Esophagus muscularis mucosa (tissue), 4 donors: ENCODE data around the gene CUBN. TPM values are rescaled to one million over a fixed set of nuclear protein-coding genes. Genes with fewer than 3 reads are reported as not detected.

ENCODE experiments used
- DNase-seq: peaks from one replicate; pipeline ENCODE4 v3.0.0-alpha.2; 2017; ENCODE audit errors: extremely low spot score
- H3K27ac ChIP-seq, 4 donors: fragments of 200-600 bp; sonication (generic); replicated peaks in 1 of 4; 1 replicate in 3 of 4; 2 replicates in 1 of 4; pipeline ENCODE4 v1.5.1; 2016 to 2019; ENCODE audit warnings: mild to moderate bottlenecking in 1 of 4
- H3K27me3 ChIP-seq, 4 donors: fragments of 200-600 bp; sonication (generic); one replicate each; pipeline versions ENCODE4 v1.5.1 to v1.6.0; 2016 to 2019
- H3K36me3 ChIP-seq, 4 donors: fragments of 200-600 bp; sonication (generic); one replicate each; pipeline ENCODE4 v1.5.1; 2016 to 2019
- H3K4me1 ChIP-seq, 4 donors: fragments of 200-600 bp; sonication (generic); one replicate each; pipeline ENCODE4 v1.5.1; 2016 to 2019
- H3K4me3 ChIP-seq, 4 donors: fragments of 200-600 bp; sonication (generic); 1 replicate in 2 of 4; 2 replicates in 2 of 4; pipeline ENCODE4 v1.5.1; 2016 to 2019; ENCODE audit warnings: mild to moderate bottlenecking in 4 of 4, moderate library complexity in 1 of 4
- H3K9me3 ChIP-seq, 4 donors: fragments of 200-600 bp; sonication (generic); 1 replicate in 3 of 4; 2 replicates in 1 of 4; pipeline ENCODE4 v1.5.1; 2016 to 2019
- EP300 ChIP-seq: sonication (generic); formaldehyde crosslinking; IDR thresholded peaks from one replicate; pipeline ENCODE4 v1.6.1; 2017; ENCODE audit warnings: antibody characterized with exemption
- POLR2A ChIP-seq: fragments of 450-650 bp; IDR thresholded peaks from one replicate; pipeline ENCODE4 v1.6.1; 2017; ENCODE audit warnings: antibody characterized with exemption, moderate library complexity, mild to moderate bottlenecking, low read depth
- POLR2AphosphoS5 ChIP-seq, 2 donors: sonication (generic); formaldehyde crosslinking; IDR thresholded peaks; one replicate each; pipeline ENCODE4 v1.6.1; 2017; ENCODE audit warnings: antibody characterized with exemption in 2 of 2
- WGBS: methylation state at CpG from one replicate; pipeline ENCODE4 v1.1.5; 2018; 5-methylcytosine and 5-hydroxymethylcytosine counted together
- intact Hi-C: fragments of 100-400 bp; cut with DNase I; formaldehyde crosslinking; loops from one replicate; pipeline ENCODE4 v1.15.1; 2023
- total RNA-seq, 4 donors: library from RNA; depleted of rRNA; stranded (reverse); fragments of >200 nt; gene quantifications; one replicate each; pipeline versions ENCODE4 v1.1.0 to v1.2.1, GENCODE V29; 2016
- TF ChIP-seq, protein P1 (sequence below), 3 experiments: fragments of 200-600 bp in 2 of 3; fragments of 450-650 bp in 1 of 3; sonication (generic) in 2 of 3; IDR thresholded peaks; one replicate each; pipeline ENCODE4 v1.5.1; 2017 to 2019; ENCODE audit warnings: antibody characterized with exemption in 3 of 3, mild to moderate bottlenecking in 2 of 3, moderate library complexity in 1 of 3

CUBN gene
- total RNA-seq, 4 donors from 2014 or later = 1.3 to 4.6 (median 2.3) TPM

DNA sequence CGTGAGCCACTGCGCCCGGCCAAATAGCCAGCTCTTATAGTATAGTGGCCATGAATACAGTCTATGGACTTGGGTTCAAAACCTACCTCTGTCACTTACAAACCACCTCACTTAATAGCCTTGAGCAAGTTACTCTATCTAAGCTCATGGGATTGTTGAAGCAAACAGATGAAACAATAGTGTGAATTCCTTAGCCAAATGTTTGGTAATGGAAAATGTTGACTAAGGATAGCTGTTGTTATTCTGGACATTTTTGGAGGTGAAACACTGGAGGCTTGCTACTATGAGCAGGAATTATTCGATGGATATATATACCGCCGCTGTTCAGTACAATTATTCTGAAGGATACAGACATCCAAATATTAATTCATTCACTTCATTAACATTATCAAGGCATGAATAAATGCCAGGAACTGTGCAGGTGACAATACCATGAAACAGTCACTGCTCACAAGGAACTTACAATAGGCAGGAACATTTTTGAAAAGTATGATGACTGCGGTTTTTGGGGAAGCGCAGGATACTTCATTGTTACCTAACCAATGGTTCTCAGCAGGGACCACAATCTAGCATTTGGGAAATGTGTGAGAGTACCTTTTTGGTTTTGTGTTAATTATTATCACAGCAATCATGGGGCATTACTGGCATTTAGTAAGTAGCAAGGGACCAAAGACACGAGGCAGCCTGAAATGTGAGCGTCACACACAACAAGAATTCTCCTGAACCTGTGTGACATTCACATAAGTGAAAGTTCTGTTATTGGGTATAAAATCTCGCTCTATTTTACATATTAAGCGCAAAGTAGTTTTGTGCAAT is 55.7 kb downstream of the CUBN start:
- 95% methylated on average over 12 of the region's 12 CpGs for WGBS
- Histone ChIP-seq H3K36me3 (no peaks in the 10 kb centered on the region), H3K4me3 (no peak overlapping the region), H3K27ac (no peak overlapping the region), H3K4me1 (peaks cover 8 to 23% (median 17%) of the 10 kb centered on the region in 4 donors), H3K9me3 (no peaks in the 10 kb centered on the region), H3K27me3 (no peaks in the 10 kb centered on the region)
- TF ChIP-seq, protein P1, sequence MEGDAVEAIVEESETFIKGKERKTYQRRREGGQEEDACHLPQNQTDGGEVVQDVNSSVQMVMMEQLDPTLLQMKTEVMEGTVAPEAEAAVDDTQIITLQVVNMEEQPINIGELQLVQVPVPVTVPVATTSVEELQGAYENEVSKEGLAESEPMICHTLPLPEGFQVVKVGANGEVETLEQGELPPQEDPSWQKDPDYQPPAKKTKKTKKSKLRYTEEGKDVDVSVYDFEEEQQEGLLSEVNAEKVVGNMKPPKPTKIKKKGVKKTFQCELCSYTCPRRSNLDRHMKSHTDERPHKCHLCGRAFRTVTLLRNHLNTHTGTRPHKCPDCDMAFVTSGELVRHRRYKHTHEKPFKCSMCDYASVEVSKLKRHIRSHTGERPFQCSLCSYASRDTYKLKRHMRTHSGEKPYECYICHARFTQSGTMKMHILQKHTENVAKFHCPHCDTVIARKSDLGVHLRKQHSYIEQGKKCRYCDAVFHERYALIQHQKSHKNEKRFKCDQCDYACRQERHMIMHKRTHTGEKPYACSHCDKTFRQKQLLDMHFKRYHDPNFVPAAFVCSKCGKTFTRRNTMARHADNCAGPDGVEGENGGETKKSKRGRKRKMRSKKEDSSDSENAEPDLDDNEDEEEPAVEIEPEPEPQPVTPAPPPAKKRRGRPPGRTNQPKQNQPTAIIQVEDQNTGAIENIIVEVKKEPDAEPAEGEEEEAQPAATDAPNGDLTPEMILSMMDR (IDR thresholded peaks at IDR 0.05) = no peak
- TF ChIP-seq POLR2A (no peak), POLR2AphosphoS5 (IDR thresholded peaks at IDR 0.05) (no peak), EP300 (no peak)
- no peak for DNase-seq
- intact Hi-C loops = loop anchor here (10.0 kb wide), 1 partner anchor 151 kb away; the partner anchor contains the start of gene VIM

DNA sequence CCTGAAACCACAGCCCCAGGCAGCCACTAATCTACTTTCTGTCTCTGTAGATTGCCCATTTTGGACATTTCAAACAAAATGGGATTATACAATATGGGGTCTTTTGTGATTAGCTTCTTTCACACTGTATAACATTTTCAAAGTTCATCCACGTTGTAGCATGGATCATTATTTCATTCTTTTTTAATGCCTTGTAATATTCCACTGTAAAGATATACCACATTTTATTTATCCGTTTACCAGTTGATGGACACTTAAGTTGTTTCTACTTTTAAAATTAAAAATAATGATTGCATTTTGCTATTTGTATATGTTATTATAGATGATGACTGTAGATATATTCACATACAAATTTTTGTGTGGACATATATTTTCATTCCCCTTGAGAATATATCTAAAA is 60.7 kb downstream of the CUBN start:
- H3K4me1 ChIP-seq = no peaks in the 10 kb centered on the region
- intact Hi-C loops = no loop called here
- WGBS = 96% methylated on average over 2 of the region's 2 CpGs
- no peaks in the 10 kb centered on the region for H3K27me3 ChIP-seq
- H3K27ac ChIP-seq = no peak overlapping the region
- no peaks in the 10 kb centered on the region for H3K9me3 ChIP-seq
- TF ChIP-seq EP300 (no peak), POLR2AphosphoS5 (IDR thresholded peaks at IDR 0.05) (no peak)
- no peak overlapping the region for H3K4me3 ChIP-seq
- H3K36me3 ChIP-seq = no peaks in the 10 kb centered on the region
- no peak for DNase-seq

DNA sequence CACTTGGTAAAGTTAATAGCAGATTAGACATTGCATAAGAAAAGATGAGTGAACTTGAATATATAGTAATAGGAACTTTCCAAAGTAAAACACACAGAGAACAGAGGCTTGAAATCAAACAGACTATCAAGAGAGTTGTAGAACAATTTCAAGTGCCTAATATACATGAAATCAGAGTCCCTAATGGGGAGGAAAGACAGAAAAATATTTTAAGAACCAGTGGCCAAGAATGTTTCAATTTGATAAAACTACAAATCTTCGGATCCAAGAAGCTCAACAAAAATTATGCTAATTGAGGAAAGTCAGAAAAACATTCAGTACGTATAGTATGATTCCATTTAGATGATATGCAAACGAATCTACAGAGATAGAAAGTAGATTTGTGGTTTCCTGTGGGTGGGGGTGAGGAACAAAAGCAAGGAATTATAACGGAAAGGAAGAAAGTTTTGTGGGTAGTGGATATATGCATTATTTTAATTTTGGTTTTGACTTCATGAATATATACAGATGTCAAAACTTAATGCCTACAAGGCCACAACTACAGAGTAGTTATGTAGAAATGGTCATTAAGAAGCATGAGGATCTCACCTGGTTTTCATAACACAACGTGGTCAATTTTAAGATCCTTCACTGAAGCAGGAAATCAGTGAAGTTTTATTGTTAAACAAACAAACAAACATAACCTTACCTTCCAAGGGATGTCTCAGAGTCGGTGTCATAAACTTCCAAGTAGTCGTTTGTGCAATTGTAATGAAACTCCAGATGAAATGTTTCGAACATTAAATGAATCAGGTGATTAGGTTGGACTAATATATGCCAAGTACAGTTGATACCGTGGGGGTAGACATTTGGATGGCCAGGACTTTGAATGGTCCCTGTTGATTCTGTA is 62.0 kb downstream of the CUBN start:
- DNase-seq = no peak
- no peaks in the 10 kb centered on the region for H3K27me3 ChIP-seq
- H3K4me3 ChIP-seq = no peak overlapping the region
- intact Hi-C loops = no loop called here
- WGBS = 68% methylated on average over 9 of the region's 9 CpGs
- peaks cover 6 to 11% (median 8%) of the 10 kb centered on the region in 4 donors for H3K4me1 ChIP-seq
- H3K27ac ChIP-seq = no peak overlapping the region
- no peaks in the 10 kb centered on the region for H3K9me3 ChIP-seq
- TF ChIP-seq POLR2AphosphoS5 (IDR thresholded peaks at IDR 0.05) = no peak
- TF ChIP-seq, protein P1 (IDR thresholded peaks at IDR 0.05) = no peak
- TF ChIP-seq POLR2A = no peak
- TF ChIP-seq EP300 = no peak
- no peaks in the 10 kb centered on the region for H3K36me3 ChIP-seq

DNA sequence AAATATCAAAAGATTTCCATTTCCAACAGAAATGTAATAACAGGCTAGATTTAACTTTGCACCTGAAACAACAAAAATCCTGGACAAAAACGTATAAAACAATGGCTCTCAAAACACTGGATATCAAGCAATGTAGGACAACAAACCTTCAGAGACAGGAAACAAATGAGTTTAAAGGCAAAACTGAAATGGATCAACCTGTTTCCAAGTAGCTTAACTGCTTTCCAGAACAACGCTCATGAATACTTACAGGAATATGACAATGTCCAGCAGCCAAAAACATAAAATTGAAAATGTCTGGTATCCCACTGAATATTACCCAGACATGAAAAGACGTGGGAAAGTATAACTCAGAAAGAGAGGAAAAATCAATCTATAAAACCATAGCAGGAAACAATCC is 62.8 kb downstream of the CUBN start:
- no peak overlapping the region for H3K4me3 ChIP-seq
- H3K4me1 ChIP-seq = peaks cover 7 to 19% (median 11%) of the 10 kb centered on the region in 4 donors
- H3K27me3 ChIP-seq = no peaks in the 10 kb centered on the region
- DNase-seq = no peak
- 81% methylated on average over 3 of the region's 3 CpGs for WGBS
- no peak overlapping the region for H3K27ac ChIP-seq
- no peaks in the 10 kb centered on the region for H3K9me3 ChIP-seq
- intact Hi-C loops = no loop called here
- TF ChIP-seq, protein P1 (IDR thresholded peaks at IDR 0.05) = no peak
- no peak for TF ChIP-seq POLR2AphosphoS5 (IDR thresholded peaks at IDR 0.05)
- TF ChIP-seq EP300 = no peak
- no peak for TF ChIP-seq POLR2A
- H3K36me3 ChIP-seq = no peaks in the 10 kb centered on the region

DNA sequence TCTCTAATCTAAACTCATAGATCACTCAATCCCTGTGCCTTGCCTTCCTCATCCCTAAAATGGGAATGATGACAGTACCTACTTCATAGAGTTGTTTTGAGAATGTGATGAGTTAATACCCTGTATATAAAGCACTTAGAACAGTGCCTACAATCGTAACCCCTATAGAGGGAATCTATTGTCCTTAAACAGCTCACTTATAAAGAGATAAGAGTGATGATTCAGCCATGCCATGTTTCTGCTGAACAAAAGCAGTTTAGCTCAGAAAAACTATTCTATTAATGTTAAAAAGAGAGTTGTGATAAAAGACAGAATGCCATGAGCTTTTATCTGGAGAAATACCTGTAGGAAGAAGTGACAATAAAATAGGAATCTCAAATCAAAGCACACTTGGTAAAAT is 63.6 kb downstream of the CUBN start:
- Histone ChIP-seq H3K9me3 (no peaks in the 10 kb centered on the region), H3K27ac (no peak overlapping the region), H3K36me3 (no peaks in the 10 kb centered on the region), H3K4me3 (no peak overlapping the region), H3K27me3 (no peaks in the 10 kb centered on the region), H3K4me1 (peaks cover 7 to 20% (median 13%) of the 10 kb centered on the region in 4 donors)
- WGBS = 74% methylated on average over 1 of the region's 1 CpG
- intact Hi-C loops = no loop called here
- no peak for TF ChIP-seq EP300
- no peak for DNase-seq
